LHCN-M2 (cell line): ENCODE data around the gene FGF21. TPM values are rescaled to one million over a fixed set of nuclear protein-coding genes. Genes with fewer than 3 reads are reported as not detected.
A peak's percentile ranks its signal among the peaks of the same experiment; 100 is the strongest.
"Not testable (repeated sequence)": the region's sequence is repeated elsewhere in the genome, so short reads cannot be mapped to it uniquely, and the experiment has no call there.

ENCODE experiments used
- DNase-seq: peaks from one replicate; pipeline ENCODE4 v3.0.0-alpha.2; 2012; ENCODE audit warnings: low read depth
- polyA plus RNA-seq: library from polyadenylated mRNA; unstranded; fragments of >200 nt; gene quantifications from one replicate; pipeline ENCODE4 v1.2.1, GENCODE V29; 2012; ENCODE audit warnings: missing spikeins
- total RNA-seq: library from RNA; depleted of rRNA; stranded (reverse); fragments of >200 nt; gene quantifications from 2 replicates; pipeline ENCODE4 v1.2.3, GENCODE V29; 2014; rRNA removed

Gene FGF21, protein sequence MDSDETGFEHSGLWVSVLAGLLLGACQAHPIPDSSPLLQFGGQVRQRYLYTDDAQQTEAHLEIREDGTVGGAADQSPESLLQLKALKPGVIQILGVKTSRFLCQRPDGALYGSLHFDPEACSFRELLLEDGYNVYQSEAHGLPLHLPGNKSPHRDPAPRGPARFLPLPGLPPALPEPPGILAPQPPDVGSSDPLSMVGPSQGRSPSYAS
- total RNA-seq: not detected in 2 replicates
- not detected for polyA plus RNA-seq

DNA sequence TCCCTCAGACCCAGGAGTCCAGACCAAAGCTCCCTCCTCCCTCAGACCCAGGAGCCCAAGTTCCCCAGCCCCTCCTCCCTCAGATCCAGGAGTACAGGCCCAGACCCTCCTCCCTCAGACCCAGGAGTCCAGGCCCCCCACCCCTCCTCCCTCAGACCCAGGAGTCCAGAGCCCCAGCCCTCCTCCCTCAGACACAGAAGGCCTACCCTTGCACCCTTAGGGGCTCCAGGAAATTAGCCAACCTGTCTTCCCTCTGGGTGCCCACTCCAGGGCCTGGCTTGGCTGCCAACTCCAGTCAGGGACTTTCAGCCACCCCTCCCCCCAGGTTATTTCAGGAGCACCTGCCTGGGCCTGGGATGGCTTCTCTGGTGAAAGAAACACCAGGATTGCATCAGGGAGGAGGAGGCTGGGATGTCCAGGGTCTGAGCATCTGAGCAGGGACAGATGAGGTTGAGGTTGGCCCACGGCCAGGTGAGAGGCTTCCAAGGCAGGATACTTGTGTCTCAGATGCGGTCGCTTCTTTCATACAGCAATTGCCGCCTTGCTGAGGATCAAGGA lies at the start of gene FGF21:
Gene FGF21 (plus strand): TSS at position 441 of the 558 bp plus-strand sequence. CDS start 713 bp downstream, outside the sequence.
- no peak for DNase-seq

DNA sequence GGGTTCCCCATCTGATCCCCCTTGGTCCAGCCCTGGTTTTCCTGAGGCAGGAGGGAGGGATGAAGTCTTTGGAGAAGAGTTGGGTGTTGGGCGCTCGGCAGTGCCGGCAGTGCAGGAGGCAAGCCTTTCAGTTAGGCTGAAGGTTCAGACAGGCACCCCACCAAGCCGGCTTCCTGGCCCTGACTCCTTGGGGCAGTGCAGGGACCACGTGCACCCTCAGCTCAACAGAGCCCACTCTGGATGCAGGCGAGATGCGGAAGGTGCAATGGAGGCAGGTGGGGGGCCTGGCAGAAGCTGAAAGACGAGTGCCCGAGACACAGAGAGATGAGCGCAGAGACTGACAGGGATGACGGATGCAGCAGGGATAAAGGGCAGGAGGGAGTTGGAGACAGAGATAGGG lies 46.9 kb upstream of the FGF21 start:
- no peak for DNase-seq

DNA sequence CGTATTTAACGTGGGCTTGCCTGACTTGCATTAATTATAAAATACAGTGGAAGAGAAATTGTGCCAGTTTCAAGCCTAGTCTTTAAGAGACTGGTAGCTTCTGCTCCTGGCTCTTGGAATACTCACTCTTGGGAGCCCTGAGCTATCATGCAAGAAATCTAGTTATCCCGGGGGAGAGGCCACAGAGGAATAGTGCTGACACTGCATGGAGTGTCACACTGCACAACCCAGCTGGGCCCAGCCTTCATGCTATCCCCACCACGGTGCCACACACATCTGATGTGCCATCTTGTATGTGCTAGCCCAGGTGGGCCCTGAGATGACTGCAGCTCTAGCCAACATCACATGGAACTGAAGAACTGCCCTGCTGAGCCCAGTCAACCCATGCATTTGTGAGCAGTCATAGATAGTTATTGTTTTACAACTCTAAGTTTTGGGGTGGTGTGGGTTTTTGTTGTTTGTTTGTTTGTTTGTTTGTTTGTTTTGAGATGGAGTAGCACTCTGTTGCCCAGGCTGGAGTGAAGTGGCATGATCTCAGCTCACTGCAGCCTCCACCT lies 44.1 kb upstream of the FGF21 start:
- DNase-seq: no peak

DNA sequence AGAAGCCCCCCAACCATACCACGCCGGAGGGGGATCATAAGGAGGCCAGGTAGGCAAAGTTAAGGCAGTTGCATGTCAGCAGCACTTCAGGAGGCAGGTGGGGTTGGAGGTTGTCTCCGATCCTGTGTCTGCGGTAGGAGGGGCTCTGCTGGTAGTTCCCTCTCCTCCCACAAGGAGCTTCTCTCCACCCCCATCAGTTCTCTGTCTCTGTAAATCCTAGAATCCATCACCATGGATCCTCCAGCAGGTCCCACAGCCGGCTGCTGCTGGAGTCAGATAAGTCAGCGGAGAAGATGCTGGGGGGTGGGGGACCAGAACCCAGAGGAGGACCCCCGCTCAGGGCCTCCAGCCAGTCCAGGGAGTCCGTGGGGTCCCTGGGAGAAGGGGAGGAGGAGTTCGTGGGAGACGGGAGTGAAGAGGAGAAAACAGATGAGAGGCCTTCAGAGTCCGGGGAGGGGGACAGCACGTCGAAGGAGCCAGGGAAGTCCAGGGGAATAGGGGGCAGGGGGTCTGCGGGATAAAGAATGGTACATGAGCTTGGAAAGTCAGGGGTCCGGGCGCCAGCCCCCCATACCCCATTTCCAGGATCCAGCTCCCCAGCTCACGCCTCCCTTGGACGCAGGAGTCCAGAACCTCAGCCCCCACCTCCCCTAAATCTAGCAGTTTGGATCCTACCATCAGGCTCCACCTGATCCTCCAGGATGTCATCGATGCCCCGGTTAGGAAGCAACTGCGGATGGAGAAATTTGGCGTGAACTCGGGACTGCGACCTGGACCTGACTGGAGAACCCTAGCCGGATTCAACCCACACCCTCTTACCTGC lies 42.1 kb upstream of the FGF21 start:
- DNase-seq: no peak

DNA sequence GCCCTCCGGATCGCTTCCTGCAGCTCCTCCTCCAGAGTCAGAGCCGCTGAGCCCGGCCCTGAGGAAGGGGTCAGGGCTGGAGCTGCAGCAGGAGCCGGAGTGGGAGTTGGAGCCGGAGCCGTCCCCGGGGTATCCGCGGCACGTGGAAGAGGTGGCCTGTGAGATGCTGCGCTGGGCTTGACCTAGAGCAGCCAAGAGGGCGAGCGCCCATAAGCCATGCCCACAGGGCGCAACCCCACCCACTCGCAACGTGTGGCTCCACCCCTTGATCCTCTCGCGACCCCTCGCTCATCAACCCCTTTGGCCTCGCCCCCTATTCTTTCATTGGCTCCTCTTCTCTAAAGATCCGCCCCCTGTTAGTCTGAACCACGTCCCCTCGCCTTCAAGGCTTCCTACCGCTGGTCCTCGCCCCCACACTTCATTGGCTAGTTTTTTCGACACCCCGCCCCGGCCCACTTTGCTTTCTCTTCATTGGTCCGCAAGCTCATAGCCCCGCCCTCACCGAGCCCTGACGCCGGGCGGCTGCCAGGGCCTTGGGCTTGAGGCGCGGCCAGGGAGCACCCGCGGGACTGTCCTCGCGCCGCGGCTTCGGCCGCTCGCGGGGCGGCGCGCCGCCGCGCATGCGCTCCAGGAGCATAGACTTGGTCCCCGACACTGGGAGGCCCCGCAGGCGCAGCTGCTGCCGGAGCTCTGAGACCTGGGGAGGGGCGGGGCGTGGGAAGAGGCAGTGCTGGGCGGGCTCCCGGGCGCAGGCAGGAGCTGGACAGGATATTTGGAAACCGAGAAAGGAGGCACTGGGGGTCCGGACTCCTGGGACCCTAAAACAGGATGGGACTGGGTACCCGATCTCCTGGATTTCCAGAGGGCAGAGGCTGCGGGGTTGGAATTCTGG lies 41.2 kb upstream of the FGF21 start:
- peak; percentile 99 for DNase-seq

DNA sequence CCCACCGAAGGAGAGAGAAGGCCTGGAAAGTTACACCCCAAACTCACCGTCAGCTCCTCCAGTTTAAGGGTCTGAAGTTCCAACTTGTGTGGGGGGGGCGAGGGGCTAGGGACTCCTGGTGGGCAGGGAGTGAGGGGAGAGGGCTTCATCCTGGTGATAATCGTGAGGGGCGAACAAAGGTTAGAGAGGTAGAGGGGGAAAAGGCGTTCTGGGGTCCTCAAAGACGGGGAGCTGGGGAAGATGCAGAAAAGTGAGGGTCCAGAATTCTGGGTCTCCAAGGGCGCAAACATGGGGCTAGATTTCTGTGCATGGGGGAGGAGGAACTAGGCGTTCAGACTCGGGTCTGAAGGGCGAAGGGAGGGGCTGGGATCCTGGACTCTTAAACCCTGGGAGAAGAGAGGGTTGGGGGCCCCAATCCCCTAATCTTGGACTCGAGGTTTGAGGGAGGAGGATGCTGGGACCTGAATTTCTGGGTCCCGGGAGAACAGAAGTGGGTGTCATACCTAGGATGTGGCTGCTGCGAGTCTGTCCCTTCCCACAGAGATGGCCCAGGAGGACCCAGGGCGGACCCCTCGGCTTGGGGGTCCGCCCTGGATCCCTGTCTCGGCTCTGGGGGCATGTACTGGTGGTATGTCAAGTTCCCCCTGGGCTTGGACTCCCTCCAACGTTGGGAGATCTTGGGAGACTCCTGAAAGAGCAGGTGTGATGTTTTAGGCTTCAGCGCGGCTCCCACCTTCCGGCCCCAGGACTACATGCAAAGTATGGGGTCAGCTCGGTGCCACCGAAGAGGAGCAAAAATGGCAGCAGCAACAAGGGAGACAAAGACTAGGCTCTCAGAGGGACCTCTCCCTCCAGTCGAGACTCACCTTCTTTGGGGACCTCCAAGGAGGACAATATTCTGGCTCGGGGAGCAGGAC lies 40.3 kb upstream of the FGF21 start:
- no peak for DNase-seq

DNA sequence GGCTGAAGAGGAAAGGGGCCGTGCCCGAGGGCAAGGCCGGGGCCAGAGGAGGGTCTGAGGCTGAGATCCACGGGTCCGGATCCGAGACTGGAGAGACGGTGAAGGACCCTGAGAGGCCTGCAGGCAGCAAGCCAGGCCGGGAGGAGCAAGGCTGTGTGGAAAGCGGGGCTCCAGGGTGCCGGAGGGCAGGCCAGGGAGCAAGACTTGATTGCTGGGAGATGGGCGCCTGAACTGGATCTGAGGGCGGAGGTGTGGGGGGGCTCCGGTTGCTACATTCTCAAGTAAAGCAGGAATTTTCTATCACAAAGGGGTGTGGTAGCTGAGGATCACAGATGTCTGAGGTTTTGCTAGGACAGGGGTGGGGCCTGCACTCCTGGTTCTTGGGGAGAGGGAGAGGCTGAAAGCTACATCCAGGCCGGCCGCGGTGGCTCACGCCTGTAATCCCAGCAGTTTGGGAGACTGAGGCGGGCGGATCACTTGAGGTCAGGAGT lies 39.6 kb upstream of the FGF21 start:
- peak; percentile 59 for DNase-seq

DNA sequence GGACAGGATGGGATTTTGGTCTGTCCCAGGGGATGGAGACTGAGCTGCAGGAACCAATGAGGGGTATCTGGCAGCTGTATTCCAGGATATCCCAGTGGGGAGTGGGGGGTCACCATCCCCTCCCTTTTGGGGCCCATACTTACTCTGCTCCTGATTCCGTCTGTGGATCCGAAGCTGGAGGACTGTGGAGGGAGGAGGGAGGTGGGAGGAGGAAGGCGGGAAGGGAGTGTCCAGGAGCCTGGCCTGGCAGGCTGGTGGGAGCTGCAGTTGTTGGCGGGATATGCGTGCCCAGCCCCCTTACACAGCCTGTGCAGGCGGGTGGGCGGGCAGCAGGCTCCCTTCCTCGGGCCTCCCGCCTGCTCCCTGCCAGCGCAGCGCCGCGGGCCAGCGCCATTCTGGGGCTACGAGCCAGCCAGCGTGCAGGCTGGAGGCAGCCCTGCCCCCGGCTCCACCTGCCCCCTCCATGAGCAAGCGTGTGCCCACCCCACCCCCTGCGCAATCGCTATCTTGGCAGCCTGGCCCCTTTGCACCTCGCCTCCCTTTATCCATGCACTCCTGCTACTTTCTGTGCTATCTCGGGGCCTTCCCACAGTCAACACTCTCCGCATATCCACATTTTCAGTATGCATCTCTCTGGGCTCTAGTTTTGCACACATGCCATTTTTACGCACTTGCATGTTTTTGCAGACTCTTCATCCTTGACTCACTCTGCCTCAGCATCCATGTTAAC lies 38.6 kb upstream of the FGF21 start:
- peak; percentile 48 for DNase-seq

DNA sequence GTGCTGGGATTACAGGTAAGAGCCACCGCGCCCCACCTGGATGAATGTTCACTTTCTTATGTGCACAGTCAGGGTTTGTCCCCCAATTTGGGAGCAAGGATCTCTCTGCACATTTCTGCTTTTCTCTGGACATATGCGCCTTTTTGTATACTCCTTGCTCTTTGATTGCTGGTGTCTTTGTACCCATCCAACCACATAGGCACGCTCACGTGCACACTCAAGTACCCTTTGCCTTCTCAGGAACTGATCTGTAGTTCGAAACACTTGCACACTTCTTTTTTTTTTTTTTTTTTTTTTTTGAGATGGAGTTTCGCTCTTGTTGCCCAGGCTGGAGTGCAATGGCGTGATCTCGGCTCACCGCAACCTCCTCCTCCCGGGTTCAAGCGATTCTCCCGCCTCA lies 37.2 kb upstream of the FGF21 start:
- not testable (repeated sequence) for DNase-seq

DNA sequence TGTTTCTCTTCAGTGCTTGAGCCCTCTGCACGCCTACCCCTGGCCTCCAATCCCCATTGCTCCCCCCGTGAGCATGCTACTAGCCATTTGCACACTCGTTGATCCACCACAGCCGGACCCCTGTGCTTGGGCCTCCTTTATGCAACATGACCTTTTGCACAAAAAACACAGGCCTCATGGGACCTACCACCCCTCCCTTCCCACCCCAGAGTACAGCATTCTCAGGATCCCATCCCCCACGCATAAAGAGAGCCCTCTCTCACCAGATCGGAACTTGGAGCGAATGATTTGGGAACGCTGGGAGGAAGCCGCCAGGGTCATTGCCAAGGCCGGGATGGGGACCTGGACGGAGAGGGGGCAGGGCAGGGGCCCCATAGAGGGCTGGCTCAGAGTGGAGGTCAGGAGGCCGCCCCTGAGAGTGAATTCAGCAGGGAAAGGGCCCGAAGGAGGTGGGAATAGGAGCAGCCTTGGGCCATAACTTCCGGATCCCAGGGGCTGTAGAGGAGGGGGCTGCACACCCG lies 36.6 kb upstream of the FGF21 start:
- no peak for DNase-seq

DNA sequence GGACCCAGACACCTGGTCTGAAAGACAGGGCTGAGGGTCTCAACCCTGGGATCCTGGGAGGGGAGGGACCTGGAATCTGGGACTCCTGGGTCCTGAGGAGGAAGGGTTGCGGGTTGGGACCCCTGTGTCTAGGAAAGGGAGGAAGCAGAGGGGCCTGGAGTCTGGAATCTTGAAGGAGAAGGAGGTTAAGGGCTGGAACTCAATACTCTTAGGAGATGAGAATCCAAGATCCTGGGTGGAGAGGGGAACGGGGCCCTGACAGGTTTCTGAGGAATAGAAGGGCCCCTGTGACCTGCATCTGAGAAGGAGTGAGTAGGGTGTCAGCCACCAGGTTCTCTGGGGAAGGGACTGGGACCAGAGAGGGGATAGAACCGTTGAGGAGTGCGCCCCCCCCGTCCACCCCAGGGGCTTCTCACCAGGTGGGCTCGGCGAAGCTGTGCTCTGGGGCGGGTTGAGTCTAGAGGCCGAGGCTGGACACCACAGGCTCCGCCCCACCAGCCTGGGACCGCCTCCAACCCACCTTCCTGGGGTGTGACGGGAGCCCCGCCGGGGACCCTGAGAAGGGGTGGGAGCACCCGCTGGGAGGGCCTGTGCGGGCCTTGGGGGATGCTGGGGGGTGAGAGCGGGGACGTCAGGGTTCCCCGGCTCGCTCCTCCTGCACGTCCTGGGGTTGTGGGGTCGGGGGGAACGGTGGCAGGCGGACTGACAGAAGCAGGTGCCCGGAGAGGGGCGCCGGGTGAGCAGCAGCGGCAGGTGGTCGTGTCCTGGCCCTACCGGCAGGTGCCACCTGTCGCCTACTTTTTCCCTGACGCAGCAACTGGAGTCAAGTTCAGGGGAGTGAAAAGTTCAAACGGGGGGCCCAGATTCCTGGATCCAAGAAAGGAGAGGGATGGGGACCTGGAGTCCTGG lies 35.8 kb upstream of the FGF21 start, which contains the start of gene MAMSTR:
Gene MAMSTR (minus strand): TSS at position 463 of the 909 bp plus-strand sequence. CDS start 694 bp downstream, outside the sequence.
- DNase-seq: peak; percentile 17

DNA sequence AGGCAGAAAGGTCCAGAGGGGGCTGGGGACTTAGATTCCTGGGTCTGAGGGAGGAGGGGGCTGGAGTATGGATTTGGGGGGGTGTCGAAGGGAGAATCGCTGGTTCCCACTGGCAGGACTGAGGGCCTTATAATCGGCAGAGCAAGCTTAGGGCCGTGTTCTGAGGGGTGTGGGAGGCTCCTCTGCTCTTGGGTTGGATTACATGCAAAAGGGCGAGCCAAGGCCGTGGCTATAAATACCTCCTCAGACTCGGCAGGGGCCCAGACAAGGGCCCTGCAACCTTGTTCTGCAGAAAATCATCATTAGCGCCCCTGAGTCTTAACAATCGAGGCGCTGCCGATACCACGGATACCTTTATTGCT lies 35.1 kb upstream of the FGF21 start:
- DNase-seq: no peak

DNA sequence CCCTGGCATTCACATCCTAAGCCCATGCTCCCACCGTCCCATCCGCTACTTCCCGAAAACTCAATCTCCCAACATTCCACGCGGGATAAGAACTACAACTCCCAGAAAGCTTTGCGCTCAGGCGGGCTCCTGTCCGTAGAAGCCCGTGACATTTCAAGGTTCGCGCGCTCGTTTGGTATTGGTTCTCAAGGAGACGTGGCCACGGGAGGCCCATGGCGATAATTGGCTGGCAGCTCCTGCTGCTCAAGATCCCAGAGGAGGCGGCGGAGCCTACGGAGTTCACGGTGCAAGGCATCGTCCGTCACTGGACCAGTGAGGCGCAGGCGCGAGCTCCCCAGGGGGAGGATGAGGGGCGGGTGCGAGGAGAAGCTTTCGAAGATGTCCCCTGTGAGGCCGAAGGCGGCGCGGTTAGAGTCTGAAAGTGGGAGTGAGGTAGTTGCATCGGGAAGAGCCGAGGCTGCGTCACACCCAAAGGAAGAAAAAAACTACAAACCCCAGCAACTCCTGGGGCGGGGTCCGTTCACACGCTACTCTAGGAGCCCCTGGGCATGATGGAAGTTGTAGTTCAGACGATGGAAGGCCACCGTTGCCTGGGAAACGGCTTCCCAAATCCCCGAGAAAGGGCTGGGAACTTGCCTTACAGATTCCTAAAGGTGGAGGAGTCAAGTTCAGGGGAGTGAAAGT lies 34.6 kb upstream of the FGF21 start:
- DNase-seq: peak; percentile 99

DNA sequence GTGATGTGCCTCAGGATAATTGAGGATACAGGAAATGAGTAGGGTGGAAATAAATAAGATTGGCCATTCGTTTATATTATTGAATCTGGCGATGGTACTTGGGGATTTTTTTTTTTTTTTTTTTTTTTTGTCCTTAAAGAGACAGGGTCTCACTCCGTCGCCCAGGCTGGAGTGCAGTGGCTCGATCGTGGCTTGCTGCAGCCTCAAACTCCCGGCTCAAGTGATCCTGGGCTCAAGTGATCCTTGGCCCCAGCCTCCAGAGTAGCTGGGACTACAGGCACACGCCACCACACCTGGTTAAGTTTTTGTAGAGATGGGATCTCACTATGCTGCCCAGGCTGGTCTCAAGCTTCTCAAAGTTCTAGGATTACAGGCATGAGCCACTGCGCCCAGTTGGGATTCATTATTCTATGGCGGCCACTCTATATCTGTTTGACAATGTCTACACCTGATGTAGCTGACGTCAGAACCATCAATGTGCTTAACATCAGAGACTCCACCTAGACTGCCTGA lies 33.1 kb upstream of the FGF21 start:
- DNase-seq: no peak

DNA sequence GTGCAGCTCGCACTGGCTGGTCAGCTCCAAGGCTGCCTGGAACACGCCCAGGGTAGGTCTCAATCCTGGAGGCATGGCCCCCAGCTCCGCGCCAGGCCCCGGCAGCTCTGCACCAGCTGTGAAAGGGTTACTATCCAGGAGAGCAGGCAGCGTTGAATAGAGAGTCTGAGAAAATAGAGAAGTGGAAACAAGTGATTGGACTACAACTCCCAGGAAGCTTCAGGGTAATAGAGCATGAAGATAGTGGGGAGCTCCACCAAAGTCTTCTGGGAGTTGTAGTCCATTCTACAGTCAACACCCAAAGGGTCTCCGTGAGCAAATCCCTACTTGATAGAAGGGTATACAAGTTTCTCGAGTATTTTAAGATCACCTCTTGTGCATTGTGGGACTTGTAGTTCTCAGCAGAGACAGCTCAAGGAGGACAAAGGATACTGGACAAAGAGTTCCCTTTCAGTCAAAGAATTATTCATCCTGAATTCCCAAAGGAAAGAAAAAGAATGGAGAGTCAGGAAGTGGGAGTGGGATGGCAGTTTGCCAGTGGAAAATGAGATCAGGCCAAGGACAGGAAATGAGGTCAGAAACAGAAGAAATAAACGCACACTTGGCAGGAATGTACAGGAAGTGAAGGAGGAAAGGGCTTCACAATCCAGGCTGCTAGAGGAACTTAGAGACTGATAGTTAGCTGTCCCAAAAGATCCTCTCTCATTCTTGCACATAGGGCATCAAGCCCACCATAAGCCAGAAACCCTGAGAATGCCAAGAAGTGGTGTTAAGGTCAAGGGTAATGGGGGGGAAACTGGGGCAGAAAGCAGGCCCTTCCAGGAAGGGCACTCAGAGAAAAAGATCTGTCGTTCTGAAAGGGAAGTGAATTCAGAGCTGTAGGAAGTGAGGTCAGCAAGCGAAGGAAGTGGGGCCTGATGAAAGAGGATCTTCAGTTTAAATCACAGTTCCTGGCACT lies 30.2 kb upstream of the FGF21 start:
- DNase-seq: peak; percentile 95

DNA sequence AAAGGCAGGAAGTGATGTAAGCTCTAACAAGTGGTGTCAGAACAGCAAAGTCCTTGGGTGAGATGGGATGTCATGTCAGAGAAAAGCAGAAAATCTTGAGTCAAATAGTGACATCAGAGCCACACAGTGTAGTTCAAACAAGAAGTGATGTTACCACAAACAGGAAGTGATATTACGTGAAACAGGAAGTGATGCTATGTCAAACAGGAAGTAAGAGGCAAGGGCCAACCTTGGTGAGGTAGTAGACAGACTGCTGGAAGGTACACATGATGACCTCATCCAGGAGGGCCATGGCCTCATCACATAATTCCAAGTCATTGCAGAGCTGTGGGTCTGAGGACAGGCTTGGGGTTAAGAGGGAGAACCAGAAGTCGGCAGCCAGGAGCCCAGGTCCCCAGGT lies 28.8 kb upstream of the FGF21 start:
- no peak for DNase-seq
